Epithelial cell of esophagus (primary cell): ENCODE data around the gene SSC5D.

Experiments
- DNase-seq: peaks from one replicate; pipeline ENCODE4 v3.0.0; 2010; ENCODE audit warnings: low read depth
- H3K4me3 ChIP-seq: 2 replicates; pipeline ENCODE4 v1.5.1; 2011; ENCODE audit warnings: mild to moderate bottlenecking, low read length, control low read depth
- TF ChIP-seq, protein P1 (sequence below): IDR thresholded peaks from 2 replicates; pipeline ENCODE4 v1.5.1; 2011; ENCODE audit warnings: low read depth, mild to moderate bottlenecking, low read length, control low read depth, inconsistent platforms; ENCODE audit not compliant: insufficient read depth; ENCODE audit errors: missing control alignments

Gene SSC5D

DNA sequence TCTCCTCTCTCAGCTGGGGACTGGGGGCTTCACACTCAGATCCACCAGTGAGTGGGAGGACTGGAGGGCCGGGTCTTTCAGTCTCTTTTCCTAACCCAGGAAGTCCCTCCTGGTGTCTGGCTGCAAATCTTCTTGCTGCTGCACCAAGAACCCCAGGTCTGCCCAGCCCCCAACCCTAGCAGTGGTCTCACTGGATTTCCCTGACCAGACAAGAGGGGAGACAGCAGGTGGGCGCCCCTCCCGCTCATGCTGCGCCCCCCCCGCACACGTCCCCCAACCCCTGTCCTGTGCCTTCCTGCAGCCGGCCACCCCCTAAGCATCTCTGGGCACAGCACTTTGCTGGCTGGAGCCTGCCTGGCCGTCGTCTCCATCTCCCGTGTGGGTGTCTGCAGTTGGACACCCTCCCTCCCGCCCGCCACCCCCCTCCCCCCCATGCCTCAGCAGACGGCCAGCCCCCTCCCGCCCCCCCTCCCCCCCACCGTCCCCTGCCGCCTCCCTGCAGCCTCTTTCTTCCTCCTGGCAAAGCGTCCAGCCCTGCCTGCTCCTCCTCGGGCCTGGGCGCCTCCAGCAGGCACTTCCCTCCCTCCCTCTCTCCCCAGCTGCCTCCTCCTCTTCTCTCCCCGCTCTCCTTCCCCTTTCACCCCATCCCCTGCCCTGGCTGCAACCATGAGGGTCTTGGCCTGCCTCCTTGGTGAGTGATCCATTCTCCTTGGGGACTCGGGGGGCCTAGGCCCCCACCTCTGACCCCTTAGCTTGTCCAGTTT lies at the start of gene SSC5D:
Gene SSC5D, plus strand, starts transcription at position 513 of the 764 bp plus-strand sequence. Its CDS starts 154 bp downstream, at position 667.
- TF ChIP-seq, protein P1, sequence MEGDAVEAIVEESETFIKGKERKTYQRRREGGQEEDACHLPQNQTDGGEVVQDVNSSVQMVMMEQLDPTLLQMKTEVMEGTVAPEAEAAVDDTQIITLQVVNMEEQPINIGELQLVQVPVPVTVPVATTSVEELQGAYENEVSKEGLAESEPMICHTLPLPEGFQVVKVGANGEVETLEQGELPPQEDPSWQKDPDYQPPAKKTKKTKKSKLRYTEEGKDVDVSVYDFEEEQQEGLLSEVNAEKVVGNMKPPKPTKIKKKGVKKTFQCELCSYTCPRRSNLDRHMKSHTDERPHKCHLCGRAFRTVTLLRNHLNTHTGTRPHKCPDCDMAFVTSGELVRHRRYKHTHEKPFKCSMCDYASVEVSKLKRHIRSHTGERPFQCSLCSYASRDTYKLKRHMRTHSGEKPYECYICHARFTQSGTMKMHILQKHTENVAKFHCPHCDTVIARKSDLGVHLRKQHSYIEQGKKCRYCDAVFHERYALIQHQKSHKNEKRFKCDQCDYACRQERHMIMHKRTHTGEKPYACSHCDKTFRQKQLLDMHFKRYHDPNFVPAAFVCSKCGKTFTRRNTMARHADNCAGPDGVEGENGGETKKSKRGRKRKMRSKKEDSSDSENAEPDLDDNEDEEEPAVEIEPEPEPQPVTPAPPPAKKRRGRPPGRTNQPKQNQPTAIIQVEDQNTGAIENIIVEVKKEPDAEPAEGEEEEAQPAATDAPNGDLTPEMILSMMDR: no peak
- DNase-seq: no peak
- H3K4me3 ChIP-seq: no peak within 1 kb of the TSS

DNA sequence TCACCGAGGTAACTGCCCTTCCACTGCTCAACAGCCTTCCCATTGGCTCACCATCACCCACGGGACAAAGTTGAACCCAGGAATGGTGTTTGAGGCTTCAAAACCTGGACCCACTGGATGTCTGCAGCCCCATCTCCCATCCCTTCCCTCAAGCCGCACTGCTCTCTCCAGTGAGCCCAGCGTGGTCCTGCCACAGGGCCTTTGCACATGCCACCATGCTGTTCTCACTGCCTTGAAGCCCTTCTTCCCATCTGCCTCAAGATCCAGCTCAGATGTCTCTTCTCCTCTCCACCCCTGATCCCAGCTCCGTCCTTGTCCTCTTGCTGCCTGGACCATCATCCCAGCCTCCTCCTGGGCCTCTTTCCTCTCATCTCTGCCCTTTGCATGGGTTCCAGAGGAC lies 49.2 kb upstream of the SSC5D start:
- no peak overlapping the region for H3K4me3 ChIP-seq
- no peak for DNase-seq
- TF ChIP-seq, protein P1: no peak

DNA sequence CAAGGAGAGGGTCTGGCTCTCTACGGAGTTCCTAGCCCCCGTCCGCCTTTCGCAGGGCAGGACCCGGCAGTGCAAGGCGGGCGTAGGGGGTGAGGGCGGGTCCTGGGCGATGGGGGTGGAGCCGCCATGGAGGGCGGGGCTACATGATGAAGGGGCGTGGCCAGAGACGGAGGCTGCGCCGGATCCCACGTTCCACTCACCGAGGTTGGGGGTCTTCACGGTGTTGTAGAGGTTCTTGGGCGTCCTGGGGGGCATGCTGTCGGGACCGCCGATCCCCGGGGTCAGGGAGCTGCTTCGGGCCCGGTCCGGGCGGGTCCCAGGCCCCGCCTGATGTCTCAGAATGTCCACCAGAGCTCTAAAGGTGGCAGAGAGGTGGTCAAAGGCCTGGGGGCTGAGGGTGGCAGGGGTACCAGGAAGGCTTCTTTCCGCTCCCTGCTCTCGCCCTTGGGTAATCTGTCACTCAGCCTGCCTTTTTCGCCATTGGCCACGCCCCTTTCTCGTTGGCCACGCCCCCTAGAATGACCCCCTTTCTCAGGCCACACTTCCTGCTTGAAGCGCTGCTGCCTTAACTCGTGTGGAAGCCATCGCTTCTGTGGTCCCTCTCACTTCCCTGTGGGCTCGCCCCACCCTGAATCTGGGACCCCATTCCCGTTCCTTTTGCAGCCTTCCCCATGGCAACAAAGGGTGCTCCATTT lies 47.7 kb upstream of the SSC5D start:
- TF ChIP-seq, protein P1: no peak
- no peak for DNase-seq
- no peak overlapping the region for H3K4me3 ChIP-seq

DNA sequence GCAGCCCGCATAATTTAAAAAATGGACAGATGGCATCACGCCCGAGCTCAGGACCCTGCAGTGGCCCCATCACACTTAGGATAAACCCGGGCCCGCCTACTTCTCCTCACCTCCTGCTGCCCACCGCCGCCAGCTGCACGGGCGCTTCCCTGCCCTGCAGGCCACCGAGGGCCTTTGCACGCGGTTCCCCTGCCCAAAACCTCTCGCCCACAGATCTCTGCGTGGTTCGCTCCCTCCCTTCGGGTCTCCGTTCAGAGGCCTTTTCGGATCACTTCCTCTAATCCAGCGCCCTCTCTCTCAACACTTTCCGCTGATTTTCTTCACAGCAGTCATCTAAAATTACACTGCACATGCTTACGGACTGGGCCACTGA lies 46.9 kb upstream of the SSC5D start:
- TF ChIP-seq, protein P1: no peak
- no peak overlapping the region for H3K4me3 ChIP-seq
- DNase-seq: no peak

DNA sequence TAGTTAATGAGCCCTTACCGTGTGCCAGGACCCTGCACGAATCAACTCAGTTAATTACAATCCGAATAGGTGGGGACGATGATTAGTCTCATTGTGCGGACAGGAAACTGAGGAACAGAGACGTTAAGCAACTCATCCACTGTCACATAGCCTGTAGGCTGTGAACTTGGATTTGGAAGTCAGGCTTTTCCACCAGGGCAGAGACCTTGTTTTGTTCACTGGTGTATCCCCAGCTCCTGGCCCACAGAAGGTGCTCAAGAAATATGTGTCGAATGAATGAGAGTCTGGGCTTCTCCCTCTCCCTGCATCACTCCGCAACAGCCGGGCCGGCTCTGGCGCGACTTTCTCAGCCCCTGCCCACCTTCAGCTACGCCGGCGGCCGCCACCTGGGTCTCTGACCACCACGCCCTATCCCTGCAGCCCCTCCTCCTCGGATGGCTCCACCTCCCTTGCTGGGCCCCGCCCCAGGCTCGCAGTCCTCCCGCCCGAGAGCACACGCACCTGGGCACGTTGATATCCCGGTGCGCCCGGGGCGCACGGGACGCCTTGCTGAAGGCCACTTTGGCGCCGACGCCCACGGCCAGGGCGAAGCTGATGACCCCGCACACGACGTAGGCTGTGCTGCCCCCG lies 46.4 kb upstream of the SSC5D start:
- peak; percentile 23 for DNase-seq
- TF ChIP-seq, protein P1: no peak

DNA sequence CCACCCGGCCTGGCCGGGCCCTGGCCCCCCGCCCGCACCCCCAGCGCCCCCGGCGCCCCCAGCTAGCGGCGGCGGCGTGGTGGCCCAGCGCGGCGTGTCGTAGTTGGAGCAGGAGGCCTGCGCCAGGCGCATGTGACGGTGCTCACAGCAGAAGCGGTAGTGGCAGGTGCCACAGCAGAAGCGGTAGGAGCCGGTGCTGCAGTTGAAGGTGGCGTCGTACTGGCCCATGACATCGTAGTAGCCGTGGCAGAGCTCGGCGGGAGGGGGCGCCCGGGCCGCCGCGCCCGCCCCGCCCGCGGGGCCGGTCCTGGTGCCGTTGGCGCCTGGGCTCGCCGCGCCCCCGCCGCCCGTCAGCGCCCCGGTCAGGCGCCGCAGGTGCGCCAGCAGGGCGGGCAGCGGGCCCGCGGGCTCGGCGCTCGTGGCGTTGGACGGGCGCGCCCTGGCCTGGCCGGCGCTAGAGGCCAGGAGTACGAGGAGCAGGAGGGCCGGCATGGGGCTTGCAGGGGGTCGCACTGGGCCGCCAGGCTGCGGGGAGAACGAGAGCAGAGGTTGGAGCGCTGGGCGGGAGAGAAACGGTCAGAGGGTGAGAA lies 45.8 kb upstream of the SSC5D start:
- DNase-seq: no peak
- TF ChIP-seq, protein P1: no peak
- no peak overlapping the region for H3K4me3 ChIP-seq

More for the DNA sequence above, 46.4 kb upstream of the SSC5D start:
- H3K4me3 ChIP-seq: no peak overlapping the region
